HUDEP-2 (cell line): Measurements from ENCODE around the gene IL18R1.

Source experiments
- DNase-seq, 76 experiments: peaks; one replicate each; lab custom pipeline; 2025; ENCODE audit not compliant: unreplicated experiment in 76 of 76; lab: John Stamatoyannopoulos, UW

IL18R1 gene

DNA sequence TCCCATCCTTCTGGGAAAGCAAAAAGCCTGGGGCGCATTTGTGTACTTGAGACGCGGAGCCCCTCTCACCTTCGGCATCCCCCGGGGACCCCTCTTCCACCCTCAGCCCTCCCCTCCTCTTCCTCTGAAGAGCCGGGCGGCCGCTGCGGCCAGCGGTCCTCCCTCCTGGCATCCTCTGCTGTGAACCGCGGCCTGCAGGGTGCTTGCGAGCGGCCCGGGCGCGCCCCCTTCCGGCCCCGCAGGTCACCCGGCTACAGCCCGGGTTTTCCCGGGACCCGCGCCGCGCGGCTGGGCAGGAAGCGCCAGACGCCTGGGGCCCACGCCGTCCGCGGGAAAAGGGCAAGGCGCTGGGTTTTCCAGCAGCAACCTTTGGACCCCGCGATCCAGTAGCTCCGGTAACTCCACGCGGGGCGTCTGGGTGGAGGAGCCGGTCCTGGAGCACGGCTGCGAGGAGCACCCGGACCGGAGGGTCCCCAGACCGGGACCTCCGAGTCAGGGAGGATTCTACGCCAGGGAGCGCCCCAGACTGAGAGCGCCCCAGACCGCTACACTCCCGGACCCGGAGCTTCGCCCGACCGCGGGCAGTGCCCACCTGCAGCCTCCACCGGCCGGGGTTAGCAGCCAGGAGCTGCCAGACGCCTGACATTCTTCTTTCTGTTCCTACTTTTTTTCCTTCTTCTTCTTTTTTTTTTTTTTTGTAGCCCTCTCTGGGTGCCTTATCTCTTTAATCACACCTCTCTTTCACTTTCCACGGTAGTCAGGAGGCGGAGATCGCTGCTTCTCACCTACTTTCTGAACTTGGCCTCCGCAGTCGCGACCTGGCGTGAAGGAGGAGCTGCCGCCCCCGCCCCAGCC, at the start of gene IL18R1:
Gene IL18R1, plus strand, starts transcription at position 271 of the 855 bp plus-strand sequence. CDS start 6,865 bp downstream, outside the sequence.
- DNase-seq = peak in 48 of 76 experiments; percentile 3 to 61 (median 32)

GRCh38 chr2:102306125-102306524, 49.5 kb upstream of the IL18R1 start:
- DNase-seq = no peak

DNA sequence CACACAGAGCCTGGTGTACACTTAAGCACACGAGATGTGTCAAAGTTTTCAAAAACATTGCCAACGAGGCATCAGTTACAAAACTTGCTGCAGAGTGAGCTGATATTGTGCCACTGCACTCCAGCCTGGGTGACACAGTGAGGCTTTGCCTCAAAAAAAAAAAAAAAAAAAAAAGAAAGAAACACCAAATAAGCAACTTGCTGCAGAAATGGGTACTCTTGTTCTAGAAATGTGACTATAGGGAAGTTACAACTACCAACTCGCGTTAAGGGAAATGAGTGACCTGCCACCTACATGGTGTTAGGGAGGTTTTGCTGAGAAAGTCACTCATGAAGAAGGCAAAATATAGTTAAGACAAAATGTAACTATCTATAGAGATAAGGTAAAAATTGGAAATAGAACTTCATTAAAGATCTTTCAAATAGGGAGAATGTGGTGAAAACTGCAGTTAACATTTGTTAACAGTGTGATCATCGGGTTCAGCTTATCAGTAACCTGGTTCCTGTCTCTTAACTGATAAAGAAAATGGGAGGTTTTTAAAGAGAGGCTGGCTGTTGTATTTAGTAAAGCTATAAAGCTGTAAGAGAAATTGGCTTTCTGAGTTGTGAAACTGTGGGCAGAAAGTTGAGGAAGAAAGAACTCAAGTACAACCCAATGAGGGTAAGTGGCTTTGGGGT, 44.5 kb upstream of the IL18R1 start, which contains the start of gene IL1RL1:
Gene IL1RL1, plus strand, starts transcription at position 600 of the 677 bp plus-strand sequence. CDS start 26,702 bp downstream, outside the sequence.
- peak in 3 of 76 experiments; percentile 3 to 21 (median 17) for DNase-seq

DNA sequence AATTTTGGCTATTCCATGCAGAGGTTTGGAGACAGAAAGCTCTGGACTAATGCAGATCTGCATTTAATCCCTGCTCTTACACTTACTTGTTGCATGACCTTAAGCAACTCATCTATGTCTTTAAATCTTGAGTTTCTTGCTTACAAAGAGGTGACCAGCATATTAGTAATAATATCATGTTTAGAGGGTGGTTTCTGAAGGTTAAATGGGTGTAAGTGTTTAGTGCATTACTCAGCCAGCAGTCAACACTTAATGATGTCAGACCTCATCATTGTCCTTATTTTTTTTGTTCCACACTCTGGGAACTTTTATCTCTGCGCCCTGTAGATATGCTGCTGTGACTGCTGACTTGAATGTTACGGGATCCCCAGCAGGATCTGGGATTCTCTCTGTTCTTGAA, 42.6 kb upstream of the IL18R1 start:
- no peak for DNase-seq

- no peak for DNase-seq
Observed at GRCh38 chr2:102313471-102313870, 42.1 kb upstream of the IL18R1 start.

DNA sequence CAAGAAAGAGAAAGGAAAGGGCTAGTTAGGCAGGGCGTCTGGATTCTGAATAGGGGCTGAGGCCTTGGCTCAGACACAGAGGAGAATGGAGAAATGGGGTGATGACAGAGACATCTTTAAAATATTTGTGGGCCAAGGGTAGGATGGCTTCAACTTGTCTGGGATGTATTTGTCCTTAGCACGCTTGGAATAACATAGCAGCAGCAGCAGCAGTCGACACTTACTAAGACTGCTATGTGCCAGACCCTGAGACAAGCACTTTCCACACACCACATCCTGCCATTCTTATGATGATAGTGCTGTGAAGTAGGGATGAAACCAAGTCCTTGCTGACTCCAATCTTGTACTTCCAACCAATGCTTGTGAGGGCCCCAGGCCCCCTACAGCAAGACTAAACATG, 41.6 kb upstream of the IL18R1 start:
- no peak for DNase-seq

DNA sequence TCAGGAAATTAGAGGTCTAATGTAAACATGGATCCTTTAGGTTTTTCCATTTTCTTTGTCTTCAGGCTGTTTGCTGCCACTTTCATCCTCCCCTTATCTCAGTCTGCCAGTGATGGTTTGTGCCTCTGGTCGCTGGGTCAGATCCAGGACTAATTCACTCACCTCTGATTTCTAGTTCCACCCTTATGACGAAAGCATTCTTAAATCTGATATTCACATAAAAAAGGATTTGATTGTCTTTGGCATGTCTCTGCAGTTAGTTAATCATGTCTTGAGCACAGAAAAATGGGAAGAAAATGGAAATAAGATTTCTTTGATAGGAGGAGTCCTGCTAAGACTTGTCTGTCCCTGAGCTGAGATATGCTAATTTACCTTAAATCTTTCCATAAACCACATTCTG, 39.7 kb upstream of the IL18R1 start:
- peak in 11 of 76 experiments; percentile 2 to 49 (median 14) for DNase-seq

- DNase-seq = no peak
Observed at GRCh38 chr2:102317715-102318114, 37.9 kb upstream of the IL18R1 start.

DNA sequence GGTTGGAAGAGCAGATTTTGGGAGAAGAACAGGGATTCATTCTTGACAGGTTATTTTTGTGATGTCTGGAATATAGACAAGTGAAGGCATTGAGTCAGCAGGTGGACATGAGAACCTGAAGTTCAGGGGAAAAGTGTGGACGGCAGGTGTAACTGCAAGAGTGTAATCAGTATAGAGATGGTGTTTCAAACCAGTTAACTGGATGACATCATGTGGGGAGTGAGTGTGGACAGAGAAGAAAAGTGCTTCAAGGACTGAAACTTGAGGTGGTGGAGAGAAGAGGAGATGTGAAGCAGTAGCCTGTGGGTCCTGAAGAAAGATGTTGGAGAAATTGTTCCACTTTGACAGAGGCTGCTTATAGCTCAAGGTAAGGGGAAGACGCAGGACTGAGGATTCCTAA, 37.2 kb upstream of the IL18R1 start:
- no peak for DNase-seq

GRCh38 chr2:102321941-102322719, 33.5 kb upstream of the IL18R1 start:
- DNase-seq = no peak

GRCh38 chr2:102324914-102325313, 30.7 kb upstream of the IL18R1 start:
- peak in 2 of 76 experiments; percentile 34 to 35 for DNase-seq

DNA sequence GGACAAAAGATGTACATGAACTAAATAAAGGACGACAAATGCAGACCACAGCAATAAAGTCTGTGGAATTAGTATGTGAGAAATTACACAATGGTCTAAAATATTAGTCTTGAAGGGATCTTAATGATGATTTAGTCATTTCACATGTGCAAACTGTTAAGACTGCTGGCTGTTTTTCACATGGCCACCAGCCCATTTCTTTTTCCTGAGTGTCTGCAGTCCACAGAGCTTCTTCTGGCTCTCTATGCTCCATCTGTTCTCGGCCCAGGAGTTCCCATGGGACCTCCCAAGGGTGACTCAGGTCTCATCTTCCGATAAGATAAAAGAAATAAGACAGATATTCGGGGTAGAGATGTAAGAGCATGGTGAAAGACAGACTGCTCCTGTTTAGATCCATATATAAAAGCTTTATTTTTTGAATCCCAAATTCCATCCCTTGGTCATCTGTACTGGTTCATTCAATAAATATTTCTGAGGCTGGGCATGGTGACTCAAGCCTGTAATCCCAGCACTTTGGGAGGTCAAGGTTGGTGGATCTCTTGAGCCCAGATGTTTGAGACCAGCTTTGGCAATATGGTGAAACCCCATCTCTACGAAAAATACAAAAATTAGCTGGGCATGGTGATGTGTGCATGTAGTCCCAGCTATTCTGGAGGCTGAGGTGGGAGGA, 24.1 kb upstream of the IL18R1 start:
- no peak for DNase-seq

GRCh38 chr2:102334486-102334885, 21.1 kb upstream of the IL18R1 start:
- no peak for DNase-seq

- DNase-seq = peak in 72 of 76 experiments; percentile 3 to 92 (median 62)
Observed at GRCh38 chr2:102335871-102336366, 19.7 kb upstream of the IL18R1 start.

- no peak for DNase-seq
Observed at GRCh38 chr2:102336502-102336945, 19.1 kb upstream of the IL18R1 start.

- no peak for DNase-seq
Observed at GRCh38 chr2:102337012-102337411, 18.6 kb upstream of the IL18R1 start.

DNA sequence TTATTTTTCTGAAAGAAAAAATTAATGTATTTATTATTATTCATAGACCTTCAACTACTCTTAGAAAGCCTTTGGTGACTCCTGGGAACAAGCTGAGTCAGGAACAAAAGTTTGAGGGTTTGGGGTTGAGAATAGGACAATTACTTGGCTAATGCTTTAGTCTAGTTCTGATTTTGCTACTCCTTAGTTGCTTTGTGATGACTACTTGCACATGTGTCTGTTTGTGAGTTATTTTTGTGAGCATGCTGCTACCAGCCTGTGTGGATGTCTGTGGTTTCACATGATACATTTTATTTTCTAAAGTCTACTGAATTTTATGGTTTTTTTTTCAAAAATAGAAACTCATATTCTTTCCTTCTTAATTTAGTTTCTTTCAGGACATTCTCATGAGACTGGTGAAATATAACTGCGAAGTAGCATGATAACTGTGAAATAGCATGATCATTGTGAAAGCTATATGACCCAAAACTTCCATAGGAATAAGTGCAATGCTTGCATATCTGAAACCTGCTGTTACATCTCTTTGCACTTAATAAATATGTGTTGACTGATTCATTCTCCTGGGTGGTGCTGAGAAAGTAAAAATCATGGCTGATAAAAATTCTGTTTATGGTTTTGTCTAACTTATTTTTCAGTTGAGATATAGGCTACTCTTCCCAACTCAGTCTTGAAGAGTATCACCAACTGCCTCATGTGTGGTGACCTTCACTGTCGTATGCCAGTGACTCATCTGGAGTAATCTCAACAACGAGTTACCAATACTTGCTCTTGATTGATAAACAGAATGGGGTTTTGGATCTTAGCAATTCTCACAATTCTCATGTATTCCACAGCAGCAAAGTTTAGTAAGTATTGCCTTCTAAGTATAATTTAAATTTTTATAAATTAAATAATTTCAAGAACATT, 17.9 kb upstream of the IL18R1 start:
- peak in 7 of 76 experiments; percentile 1 to 38 (median 20) for DNase-seq

- DNase-seq = no peak
Observed at GRCh38 chr2:102340778-102341177, 14.8 kb upstream of the IL18R1 start.

GRCh38 chr2:102342888-102343287, 12.7 kb upstream of the IL18R1 start:
- no peak for DNase-seq
